ENCODE data around the gene LY86.

GRCh38 chr6:6604015-6604414 lies 15.5 kb downstream of the LY86 start:
- no peak for TF ChIP-seq CTCF (IDR thresholded peaks at IDR 0.05; ENCODE audit: insufficient read depth, low read length, poor library complexity, severe bottlenecking)
- TF ChIP-seq EZH2phosphoT487 (conservative IDR thresholded peaks at IDR 0.05; ENCODE audit: low read length), result no peak

Data from SU-DHL-6 (cell line).